Measurements from ENCODE around the gene SARDH. TPM values are rescaled to one million over a fixed set of nuclear protein-coding genes. Genes with fewer than 3 reads are reported as not detected.

Gene SARDH
- total and polyA plus RNA-seq, 2 of the 13 experiments (the other 11 are each of a cell fraction or from before 2014, with no cell fraction given), result 11.6 to 34.9 TPM

- Histone ChIP-seq H3K36me3 (replicated peaks in 1 of 2; ENCODE audit: control insufficient read depth in 1 of 2, insufficient read depth in 2 of 2, low read length in 2 of 2) (no peaks in the 10 kb centered on the region), H3K4me3 (replicated peaks in 1 of 3; ENCODE audit: insufficient read depth in 1 of 3, low read depth in 2 of 3, low read length in 3 of 3) (no peak overlapping the region), H3K27me3 (ENCODE audit: control insufficient read depth in 1 of 2, insufficient read depth in 2 of 2, low read length in 2 of 2) (peaks cover 24 to 100% of the 10 kb centered on the region in 2 experiments), H3K9me3 (ENCODE audit: low read length) (no peaks in the 10 kb centered on the region), H3K27ac (ENCODE audit: extremely low read length, insufficient read depth, low read length) (no peak overlapping the region), H2AFZ (ENCODE audit: low read length) (no peak overlapping the region), H3K4me1 (ENCODE audit: insufficient read depth, low read length) (no peaks in the 10 kb centered on the region), H4K20me1 (ENCODE audit: insufficient read depth, low read length) (peaks cover 3% of the 10 kb centered on the region), H3K9ac (ENCODE audit: insufficient read depth, low read depth, low read length) (no peak overlapping the region), H3K79me2 (ENCODE audit: insufficient read depth, low read length) (no peaks in the 10 kb centered on the region), H3K4me2 (ENCODE audit: low read depth, low read length) (no peak overlapping the region)
- POLR2A ChIA-PET, result no interaction called here
- TF ChIP-seq TERF1 (CRISPR knock-in tag; IDR thresholded peaks at IDR 0.05) (no peak), ZNF629 (CRISPR knock-in tag; conservative IDR thresholded peaks at IDR 0.05) (0 out of 2 replicates have a peak, but pooled peaks have one; percentile 22)
- intact Hi-C loops (cut with micrococcal nuclease; ENCODE audit: unreplicated experiment), result no loop called here
- ATAC-seq (no peak), DNase-seq (ENCODE audit: low spot score) (no peak), FAIRE-seq (no peak)
- no TSS peak for BruUV-seq (replicated peaks)
- in situ Hi-C loops (cut with HindIII; ENCODE audit: extremely low pct_ligation_motif_present, low pct_unique_long_range_greater_than_20kb), result no loop called here
- 7% methylated on average over 3 of the region's 7 CpGs for WGBS (ENCODE audit: low lambda C conversion rate)
- CTCF ChIA-PET (ENCODE audit: low intra/inter-chr PET ratio, low total read pairs), result no interaction called here
Observed at GRCh38 chr9:133640160-133640559, 98.0 kb downstream of the SARDH start.

DNA sequence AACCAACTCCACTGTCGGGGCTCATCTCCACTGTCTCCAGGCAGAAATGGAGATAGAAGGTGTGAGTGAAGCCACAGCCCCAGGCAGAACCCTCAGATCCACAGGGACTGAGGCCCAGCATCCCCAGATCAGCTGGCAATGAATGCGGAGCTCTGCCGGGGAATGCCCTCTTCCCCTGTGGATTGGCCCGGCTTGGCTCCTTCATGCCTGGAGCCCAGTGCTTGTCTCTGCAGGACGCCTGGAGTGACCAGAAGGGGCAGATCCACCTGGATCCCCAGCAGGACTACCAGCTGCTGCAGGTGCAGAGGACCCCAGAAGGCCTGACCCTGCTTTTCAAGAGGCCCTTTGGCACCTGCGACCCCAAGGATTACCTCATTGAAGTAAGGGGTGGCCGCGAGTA, 98.5 kb downstream of the SARDH start:
- 20% methylated on average over 2 of the region's 8 CpGs for WGBS (ENCODE audit: low lambda C conversion rate)

More for the DNA sequence above, 98.5 kb downstream of the SARDH start:
- intact Hi-C loops (cut with micrococcal nuclease; ENCODE audit: unreplicated experiment) (no loop called here), in situ Hi-C loops (cut with HindIII; ENCODE audit: extremely low pct_ligation_motif_present, low pct_unique_long_range_greater_than_20kb) (no loop called here)
- DNase-seq (ENCODE audit: low spot score) (no peak), ATAC-seq (no peak), FAIRE-seq (no peak)
- Histone ChIP-seq H3K9me3 (ENCODE audit: low read length) (no peaks in the 10 kb centered on the region), H3K27ac (ENCODE audit: extremely low read length, insufficient read depth, low read length) (no peak overlapping the region), H3K9ac (ENCODE audit: insufficient read depth, low read depth, low read length) (no peak overlapping the region), H2AFZ (ENCODE audit: low read length) (no peak overlapping the region), H3K4me1 (ENCODE audit: insufficient read depth, low read length) (no peaks in the 10 kb centered on the region), H3K36me3 (replicated peaks in 1 of 2; ENCODE audit: control insufficient read depth in 1 of 2, insufficient read depth in 2 of 2, low read length in 2 of 2) (no peaks in the 10 kb centered on the region), H3K27me3 (ENCODE audit: control insufficient read depth in 1 of 2, insufficient read depth in 2 of 2, low read length in 2 of 2) (peaks cover 26 to 100% of the 10 kb centered on the region in 2 experiments), H4K20me1 (ENCODE audit: insufficient read depth, low read length) (peaks cover 6% of the 10 kb centered on the region; the same call in 1 of the 2 replicates), H3K79me2 (ENCODE audit: insufficient read depth, low read length) (no peaks in the 10 kb centered on the region), H3K4me3 (replicated peaks in 1 of 3; ENCODE audit: insufficient read depth in 1 of 3, low read depth in 2 of 3, low read length in 3 of 3) (no peak overlapping the region), H3K4me2 (ENCODE audit: low read depth, low read length) (no peak overlapping the region)
- ChIA-PET CTCF (ENCODE audit: low intra/inter-chr PET ratio, low total read pairs) (no interaction called here), POLR2A (no interaction called here)
- no TSS peak for BruUV-seq (replicated peaks)
- TF ChIP-seq BRF2 (CRISPR knock-in tag; IDR thresholded peaks at IDR 0.05) (no peak), ZNF747 (CRISPR knock-in tag; IDR thresholded peaks at IDR 0.05; ENCODE audit: borderline replicate concordance) (no peak), MXD4 (CRISPR knock-in tag; IDR thresholded peaks at IDR 0.05) (no peak), TFDP2 (CRISPR knock-in tag; IDR thresholded peaks at IDR 0.05) (no peak), ZNF766 (CRISPR knock-in tag; IDR thresholded peaks at IDR 0.05; ENCODE audit: borderline replicate concordance) (no peak)
